Stimulated activated CD4-positive, alpha-beta T cell treated with anti-CD3 and anti-CD28 coated beads, TNF-alpha, amount 100 ng/mL, for 24 hours (primary cell): ENCODE results near the gene WIF1.

Experiments
- DNase-seq, 3 experiments: peaks; one replicate each; pipeline ENCODE4 v3.0.0-alpha.2; 2020; ENCODE audit warnings: low read depth in 3 of 3

The WIF1 gene

GRCh38 chr12:65022960-65023359 lies 98.1 kb downstream of the WIF1 start:
- no peak for DNase-seq

DNA sequence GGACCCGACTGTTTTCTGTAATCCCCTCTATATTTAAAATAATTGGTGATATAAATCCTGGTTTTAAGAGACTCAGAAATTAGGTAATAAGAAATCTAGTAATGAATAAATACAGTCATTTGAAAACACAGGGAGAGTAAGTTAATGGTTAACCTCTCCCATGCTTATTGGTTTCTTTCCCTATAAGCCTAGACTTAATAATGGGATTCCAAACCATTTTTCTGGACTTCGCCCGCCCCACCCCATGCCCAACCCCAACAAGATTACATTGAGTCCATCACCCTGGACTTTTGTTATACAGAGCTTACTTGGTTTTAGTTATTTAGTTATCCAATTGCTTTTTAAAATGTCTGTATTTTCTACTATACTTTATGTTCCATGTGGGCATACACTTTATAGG lies 98.7 kb downstream of the WIF1 start:
- no peak for DNase-seq

DNA sequence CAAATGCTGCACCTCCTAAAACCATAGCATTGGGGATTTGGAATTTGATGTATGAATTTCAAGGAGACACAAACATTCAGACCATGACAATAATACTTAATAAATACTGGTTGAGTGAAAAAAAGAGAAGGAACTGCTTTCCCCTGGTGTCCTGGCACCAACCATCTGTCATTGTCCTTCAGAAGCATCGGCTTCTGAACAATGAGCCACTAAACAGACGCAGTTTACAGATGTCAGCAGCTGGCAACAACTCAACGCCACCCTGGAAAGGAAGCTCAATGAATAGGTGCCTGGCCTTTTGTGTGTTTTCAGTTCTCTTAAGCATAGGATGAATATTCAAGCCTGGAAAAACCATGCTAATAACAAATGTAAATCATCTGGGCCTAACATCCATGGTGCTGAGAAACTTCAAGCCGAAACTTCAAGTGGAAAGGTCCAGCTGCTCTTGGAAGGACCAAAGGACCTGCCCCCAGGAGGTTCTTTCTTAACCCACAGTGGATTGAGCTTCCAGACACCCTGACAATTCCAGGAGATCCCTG lies 101.3 kb downstream of the WIF1 start:
- DNase-seq, result no peak

- no peak for DNase-seq
Measured at GRCh38 chr12:65016881-65017650, 104.0 kb downstream of the WIF1 start.

- DNase-seq, result no peak
Measured at GRCh38 chr12:65015850-65016249, 105.3 kb downstream of the WIF1 start.

DNA sequence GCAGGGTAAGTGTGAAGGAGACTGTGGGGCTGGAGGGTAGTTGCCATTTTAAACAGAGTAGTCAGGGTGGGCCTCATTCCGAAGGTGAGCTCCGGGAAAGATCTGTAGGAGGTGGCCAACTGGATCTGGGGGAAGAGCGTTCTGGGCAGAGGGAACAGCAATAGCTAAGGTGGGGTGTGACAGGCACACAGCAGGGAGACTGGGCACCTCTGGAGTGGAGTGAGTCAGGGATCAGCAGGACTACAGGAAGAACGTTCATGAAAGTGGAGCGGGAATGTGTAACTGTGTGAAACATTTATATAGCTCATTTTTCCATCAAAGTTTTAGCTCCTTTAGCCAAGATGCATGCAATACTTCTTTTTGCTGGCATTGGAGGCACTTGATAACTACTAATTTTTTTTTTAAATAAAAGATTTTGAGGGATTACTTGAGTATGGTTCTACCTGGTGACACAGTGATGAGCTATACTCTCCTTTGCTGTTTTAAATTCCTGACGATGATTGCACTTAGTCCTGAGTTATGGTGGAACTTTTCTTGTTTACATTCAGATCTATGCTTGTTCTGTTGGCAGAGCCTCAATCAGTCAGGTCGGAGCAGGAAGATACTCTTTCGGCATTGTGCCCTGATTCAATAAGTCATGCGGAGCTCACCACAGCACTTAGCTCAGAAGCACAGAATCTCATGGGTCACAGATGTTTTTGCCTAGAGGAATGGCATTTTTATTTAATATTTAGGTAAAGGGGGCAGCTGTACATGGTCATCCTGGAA lies 106.4 kb downstream of the WIF1 start:
- no peak for DNase-seq

DNA sequence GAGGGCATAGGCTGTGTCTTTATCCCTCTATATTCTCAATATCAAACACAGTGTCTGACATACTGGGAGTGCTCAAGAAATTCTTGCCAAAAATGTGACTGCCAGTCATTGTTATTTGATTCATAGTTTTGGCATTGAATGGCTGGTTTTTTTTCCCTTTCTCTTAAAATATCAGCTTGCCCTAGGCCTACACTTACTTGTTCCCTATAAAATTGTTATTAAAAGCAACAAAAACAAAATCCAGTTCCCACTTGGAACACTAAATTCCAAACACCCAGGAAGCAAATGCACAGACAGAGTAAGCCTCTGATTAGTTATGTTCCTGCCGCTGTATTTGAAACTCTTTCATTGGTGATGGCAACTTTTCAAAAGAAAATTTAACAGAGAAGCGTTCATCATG lies 110.7 kb downstream of the WIF1 start:
- DNase-seq, result no peak

DNA sequence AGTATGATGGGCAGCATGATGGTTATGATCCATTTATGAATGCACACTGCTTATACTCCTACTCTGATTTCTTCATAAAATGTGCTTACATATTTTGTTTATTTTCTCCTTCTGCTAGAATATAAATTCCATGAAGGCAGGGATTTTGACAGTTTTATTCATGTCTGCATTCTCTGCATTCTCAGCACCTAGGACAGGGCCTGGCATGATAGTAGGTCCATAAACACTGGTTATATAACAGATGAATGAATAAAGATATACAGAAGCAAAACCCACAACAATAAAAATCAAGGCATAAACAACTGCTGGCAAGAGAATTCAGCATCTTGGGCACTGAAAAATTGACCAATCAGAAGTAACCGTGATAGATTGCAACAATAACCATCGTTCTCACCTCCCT lies 115.4 kb downstream of the WIF1 start:
- no peak for DNase-seq

- DNase-seq, result no peak
Measured at GRCh38 chr12:65004270-65004669, 116.8 kb downstream of the WIF1 start.
